K562 (cell line): ENCODE results near the gene COL20A1. TPM values are rescaled to one million over a fixed set of nuclear protein-coding genes. Genes with fewer than 3 reads are reported as not detected.

Experiments used
- C11orf30 ChIP-seq: fragments of 450-650 bp; IDR thresholded peaks from 2 replicates; pipeline ENCODE4 v1.6.1; 2016; ENCODE audit warnings: low read depth, mild to moderate bottlenecking
- CBX2 ChIP-seq: fragments of 200-600 bp; sonication (generic); IDR thresholded peaks from one replicate; pipeline ENCODE4 v1.6.1; 2012; ENCODE audit warnings: mild to moderate bottlenecking, low read length, inconsistent platforms; ENCODE audit not compliant: insufficient read depth, poor library complexity, severe bottlenecking
- DPF2 ChIP-seq: fragments of 450-650 bp; IDR thresholded peaks from 2 replicates; pipeline ENCODE4 v1.6.1; 2016
- NONO ChIP-seq, 2 experiments: fragments of 200-400 bp in 1 of 2; fragments of 450-650 bp in 1 of 2; formaldehyde crosslinking in 1 of 2; IDR thresholded peaks; 2 replicates each; pipeline ENCODE4 v1.6.1; 2017; ENCODE audit warnings: low read depth in 2 of 2, mild to moderate bottlenecking in 2 of 2, moderate library complexity in 2 of 2, low read length in 1 of 2
- TFAM ChIP-seq: fragments of 250-450 bp; sonication (Bioruptor Pico); conservative IDR thresholded peaks from 2 replicates; pipeline ENCODE4 v1.5.0; 2021; ENCODE audit warnings: mild to moderate bottlenecking, moderate library complexity
- ZNF444 ChIP-seq: fragments of 250-450 bp; sonication (Bioruptor Pico); IDR thresholded peaks from 2 replicates; pipeline ENCODE4 v1.4.0; 2020; ENCODE audit warnings: mild to moderate bottlenecking, moderate library complexity
- microRNA-seq: library from miRNA; unstranded; fragments of <30 nt; microRNA quantifications from one replicate; pipeline ENCODE4, GENCODE V29; 2018; ENCODE audit warnings: borderline microRNAs expressed
- polyA plus RNA-seq, 8 experiments: library from polyadenylated mRNA; depleted of rRNA in 4 of 8; stranded (reverse) in 5 of 8; unstranded in 3 of 8; fragments of >200 nt; fragmentation: Nextera tagmentation in 2 of 8; fragmentation: Illumina TruSeq in 1 of 8; extraction: Ambion mirVana in 2 of 8; extraction: Trizol in 1 of 8; gene quantifications; 2 replicates each; pipeline versions ENCODE4 v1.2.1 to v1.2.3, GENCODE V29; 2011 to 2014; ENCODE audit warnings: inconsistent platforms in 1 of 8, missing spikeins in 1 of 8
- small RNA-seq: library from RNA; depleted of rRNA; stranded (forward); fragments of <200 nt; gene quantifications from one replicate; pipeline ENCODE3, GENCODE V24; 2014
- total RNA-seq, 7 experiments: library from RNA; depleted of rRNA in 6 of 7; stranded (reverse); fragments of >200 nt in 6 of 7; fragmentation: Illumina TruSeq in 2 of 7; extraction: Trizol in 2 of 7; gene quantifications; 2 replicates each; pipeline versions ENCODE4 v1.2.1 to v1.2.3, GENCODE V29; 2011 to 2021; ENCODE audit warnings: low replicate concordance in 1 of 7
- TF ChIP-seq, protein P1 (sequence below): fragments of 450-650 bp; IDR thresholded peaks from 2 replicates; pipeline ENCODE4 v1.7.0; 2016; ENCODE audit warnings: borderline replicate concordance
- TF ChIP-seq, protein P2 (sequence below): fragments of 200-400 bp; formaldehyde crosslinking; IDR thresholded peaks from 2 replicates; pipeline ENCODE4 v1.6.1; 2017; ENCODE audit warnings: mild to moderate bottlenecking, low read depth, low read length, moderate library complexity

COL20A1 gene
- total and polyA plus RNA-seq, 9 of the 15 experiments (the other 6 are each of a cell fraction or from before 2014, with no cell fraction given): not detected

DNA sequence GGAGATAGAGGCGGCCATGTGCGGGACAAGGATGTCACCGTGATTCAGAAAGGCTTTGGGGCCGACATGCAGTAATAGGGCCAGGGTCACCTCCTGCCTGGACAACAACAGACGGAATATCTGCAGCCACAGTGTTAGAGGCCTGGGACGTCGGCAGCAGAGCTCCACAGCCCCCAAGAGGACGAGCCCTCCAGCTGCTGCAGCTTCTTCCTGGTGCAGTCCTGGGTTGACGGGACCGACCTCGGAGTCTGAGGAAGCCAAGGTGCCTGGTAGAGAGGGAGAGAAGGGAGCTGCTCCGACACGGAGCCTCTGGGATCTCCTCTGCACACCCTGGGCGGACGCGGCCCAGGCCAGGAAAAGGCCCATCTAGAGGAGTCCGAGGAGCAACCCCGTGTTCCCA, 91.3 kb downstream of the COL20A1 start (continued):
- TF ChIP-seq C11orf30: no peak
- TF ChIP-seq, protein P1, sequence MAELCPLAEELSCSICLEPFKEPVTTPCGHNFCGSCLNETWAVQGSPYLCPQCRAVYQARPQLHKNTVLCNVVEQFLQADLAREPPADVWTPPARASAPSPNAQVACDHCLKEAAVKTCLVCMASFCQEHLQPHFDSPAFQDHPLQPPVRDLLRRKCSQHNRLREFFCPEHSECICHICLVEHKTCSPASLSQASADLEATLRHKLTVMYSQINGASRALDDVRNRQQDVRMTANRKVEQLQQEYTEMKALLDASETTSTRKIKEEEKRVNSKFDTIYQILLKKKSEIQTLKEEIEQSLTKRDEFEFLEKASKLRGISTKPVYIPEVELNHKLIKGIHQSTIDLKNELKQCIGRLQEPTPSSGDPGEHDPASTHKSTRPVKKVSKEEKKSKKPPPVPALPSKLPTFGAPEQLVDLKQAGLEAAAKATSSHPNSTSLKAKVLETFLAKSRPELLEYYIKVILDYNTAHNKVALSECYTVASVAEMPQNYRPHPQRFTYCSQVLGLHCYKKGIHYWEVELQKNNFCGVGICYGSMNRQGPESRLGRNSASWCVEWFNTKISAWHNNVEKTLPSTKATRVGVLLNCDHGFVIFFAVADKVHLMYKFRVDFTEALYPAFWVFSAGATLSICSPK: no peak
- no peak for TF ChIP-seq ZNF444 (CRISPR knock-in tag)
- no peak for TF ChIP-seq CBX2
- no peak for TF ChIP-seq DPF2
- TF ChIP-seq, protein P2, sequence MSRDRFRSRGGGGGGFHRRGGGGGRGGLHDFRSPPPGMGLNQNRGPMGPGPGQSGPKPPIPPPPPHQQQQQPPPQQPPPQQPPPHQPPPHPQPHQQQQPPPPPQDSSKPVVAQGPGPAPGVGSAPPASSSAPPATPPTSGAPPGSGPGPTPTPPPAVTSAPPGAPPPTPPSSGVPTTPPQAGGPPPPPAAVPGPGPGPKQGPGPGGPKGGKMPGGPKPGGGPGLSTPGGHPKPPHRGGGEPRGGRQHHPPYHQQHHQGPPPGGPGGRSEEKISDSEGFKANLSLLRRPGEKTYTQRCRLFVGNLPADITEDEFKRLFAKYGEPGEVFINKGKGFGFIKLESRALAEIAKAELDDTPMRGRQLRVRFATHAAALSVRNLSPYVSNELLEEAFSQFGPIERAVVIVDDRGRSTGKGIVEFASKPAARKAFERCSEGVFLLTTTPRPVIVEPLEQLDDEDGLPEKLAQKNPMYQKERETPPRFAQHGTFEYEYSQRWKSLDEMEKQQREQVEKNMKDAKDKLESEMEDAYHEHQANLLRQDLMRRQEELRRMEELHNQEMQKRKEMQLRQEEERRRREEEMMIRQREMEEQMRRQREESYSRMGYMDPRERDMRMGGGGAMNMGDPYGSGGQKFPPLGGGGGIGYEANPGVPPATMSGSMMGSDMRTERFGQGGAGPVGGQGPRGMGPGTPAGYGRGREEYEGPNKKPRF: no peak
- no peak for TF ChIP-seq TFAM
- no peak for TF ChIP-seq NONO (IDR thresholded peaks at IDR 0.05; ENCODE audit: low read depth in 2 of 2, low read length in 1 of 2)

Small RNA genes within 50 kb of the gene (microRNA-seq; reads per million reads assigned to microRNA genes)
- 3.1 reads per million, percentile 36 among the genes with 10 or more reads in this experiment for gene MIR4326

Small RNA genes within 50 kb of the gene (small RNA-seq; reads per million reads assigned to genes)
- gene MIR4326: 8.3 reads per million, percentile 95 among the genes with 10 or more reads in this experiment
- gene RNU6-994P: not detected

Other genes starting within 250 kb of the COL20A1 start
Only the 7 nearest of the 9 such genes appear.
- 20.8 and 26.6 TPM in 2 replicates for gene YTHDF1, start 77.1 kb upstream of the COL20A1 start, total RNA-seq (2014; rRNA removed)
- 18.0 and 19.0 TPM in 2 replicates for gene YTHDF1, start 77.1 kb upstream of the COL20A1 start, total RNA-seq (2014; rRNA removed; fragmentation: Illumina TruSeq; extraction: Trizol)
- 26.5 and 27.8 TPM in 2 replicates for gene YTHDF1, start 77.1 kb upstream of the COL20A1 start, total RNA-seq (2015; rRNA removed; fragmentation: Illumina TruSeq; extraction: Trizol)
- 41.8 and 42.4 TPM in 2 replicates for gene YTHDF1, start 77.1 kb upstream of the COL20A1 start, total RNA-seq (2021)
- gene YTHDF1, start 77.1 kb upstream of the COL20A1 start, polyA plus RNA-seq (2011; rRNA removed): 20.5 and 27.9 TPM in 2 replicates
- 29.3 and 31.6 TPM in 2 replicates for gene YTHDF1, start 77.1 kb upstream of the COL20A1 start, polyA plus RNA-seq (2014; fragmentation: Illumina TruSeq; extraction: Trizol)
- 10 to 100 TPM; 10.1 to 11.1 TPM for gene YTHDF1, start 77.1 kb upstream of the COL20A1 start, polyA plus RNA-seq (2014; fragmentation: Nextera tagmentation; extraction: Ambion mirVana)
- gene YTHDF1, start 77.1 kb upstream of the COL20A1 start, polyA plus RNA-seq (2014; rRNA removed): 28.6 and 33.2 TPM in 2 replicates
- not detected in 2 replicates for gene BIRC7, start 57.3 kb upstream of the COL20A1 start, total RNA-seq (2014; rRNA removed)
- not detected in 2 replicates for gene BIRC7, start 57.3 kb upstream of the COL20A1 start, total RNA-seq (2014; rRNA removed; fragmentation: Illumina TruSeq; extraction: Trizol)
- gene BIRC7, start 57.3 kb upstream of the COL20A1 start, total RNA-seq (2015; rRNA removed; fragmentation: Illumina TruSeq; extraction: Trizol): 0.14 TPM in 1 of 2 replicates, not detected in the other
- gene BIRC7, start 57.3 kb upstream of the COL20A1 start, total RNA-seq (2021): 0.18 and 0.27 TPM in 2 replicates
- gene BIRC7, start 57.3 kb upstream of the COL20A1 start, polyA plus RNA-seq (2011; rRNA removed): 0.14 and 0.24 TPM in 2 replicates
- not detected in 2 replicates for gene BIRC7, start 57.3 kb upstream of the COL20A1 start, polyA plus RNA-seq (2014; fragmentation: Illumina TruSeq; extraction: Trizol)
- gene BIRC7, start 57.3 kb upstream of the COL20A1 start, polyA plus RNA-seq (2014; fragmentation: Nextera tagmentation; extraction: Ambion mirVana): not detected
- 0.16 and 0.19 TPM in 2 replicates for gene BIRC7, start 57.3 kb upstream of the COL20A1 start, polyA plus RNA-seq (2014; rRNA removed)
- gene NKAIN4, start 38.7 kb upstream of the COL20A1 start, total RNA-seq (2014; rRNA removed): not detected in 2 replicates
- gene NKAIN4, start 38.7 kb upstream of the COL20A1 start, total RNA-seq (2014; rRNA removed; fragmentation: Illumina TruSeq; extraction: Trizol): not detected in 2 replicates
- not detected in 2 replicates for gene NKAIN4, start 38.7 kb upstream of the COL20A1 start, total RNA-seq (2015; rRNA removed; fragmentation: Illumina TruSeq; extraction: Trizol)
- gene NKAIN4, start 38.7 kb upstream of the COL20A1 start, total RNA-seq (2021): not detected in 2 replicates
- gene NKAIN4, start 38.7 kb upstream of the COL20A1 start, polyA plus RNA-seq (2011; rRNA removed): not detected in 2 replicates
- not detected in 2 replicates for gene NKAIN4, start 38.7 kb upstream of the COL20A1 start, polyA plus RNA-seq (2014; fragmentation: Illumina TruSeq; extraction: Trizol)
- gene NKAIN4, start 38.7 kb upstream of the COL20A1 start, polyA plus RNA-seq (2014; fragmentation: Nextera tagmentation; extraction: Ambion mirVana): not detected
- gene NKAIN4, start 38.7 kb upstream of the COL20A1 start, polyA plus RNA-seq (2014; rRNA removed): not detected in 2 replicates
- 42.4 and 44.3 TPM in 2 replicates for gene ARFGAP1, start 20.4 kb upstream of the COL20A1 start, total RNA-seq (2014; rRNA removed)
- 15.7 and 17.6 TPM in 2 replicates for gene ARFGAP1, start 20.4 kb upstream of the COL20A1 start, total RNA-seq (2014; rRNA removed; fragmentation: Illumina TruSeq; extraction: Trizol)
- gene ARFGAP1, start 20.4 kb upstream of the COL20A1 start, total RNA-seq (2015; rRNA removed; fragmentation: Illumina TruSeq; extraction: Trizol): 33.5 and 33.9 TPM in 2 replicates
- 85.3 and 102 TPM in 2 replicates for gene ARFGAP1, start 20.4 kb upstream of the COL20A1 start, total RNA-seq (2021)
- 39.1 and 89.8 TPM in 2 replicates for gene ARFGAP1, start 20.4 kb upstream of the COL20A1 start, polyA plus RNA-seq (2011; rRNA removed)
- gene ARFGAP1, start 20.4 kb upstream of the COL20A1 start, polyA plus RNA-seq (2014; fragmentation: Illumina TruSeq; extraction: Trizol): 24.9 and 45.2 TPM in 2 replicates
- gene ARFGAP1, start 20.4 kb upstream of the COL20A1 start, polyA plus RNA-seq (2014; fragmentation: Nextera tagmentation; extraction: Ambion mirVana): under 1 TPM; 0.53 to 0.95 TPM
- 54.4 and 73.2 TPM in 2 replicates for gene ARFGAP1, start 20.4 kb upstream of the COL20A1 start, polyA plus RNA-seq (2014; rRNA removed)
- gene CHRNA4, start 68.2 kb downstream of the COL20A1 start, total RNA-seq (2014; rRNA removed): not detected in 2 replicates
- gene CHRNA4, start 68.2 kb downstream of the COL20A1 start, total RNA-seq (2014; rRNA removed; fragmentation: Illumina TruSeq; extraction: Trizol): not detected in 2 replicates
- not detected in 2 replicates for gene CHRNA4, start 68.2 kb downstream of the COL20A1 start, total RNA-seq (2015; rRNA removed; fragmentation: Illumina TruSeq; extraction: Trizol)
- gene CHRNA4, start 68.2 kb downstream of the COL20A1 start, total RNA-seq (2021): 0.02 TPM in 1 of 2 replicates, not detected in the other
- gene CHRNA4, start 68.2 kb downstream of the COL20A1 start, polyA plus RNA-seq (2011; rRNA removed): not detected in 2 replicates
- not detected in 2 replicates for gene CHRNA4, start 68.2 kb downstream of the COL20A1 start, polyA plus RNA-seq (2014; fragmentation: Illumina TruSeq; extraction: Trizol)
- gene CHRNA4, start 68.2 kb downstream of the COL20A1 start, polyA plus RNA-seq (2014; fragmentation: Nextera tagmentation; extraction: Ambion mirVana): not detected
- gene CHRNA4, start 68.2 kb downstream of the COL20A1 start, polyA plus RNA-seq (2014; rRNA removed): not detected in 2 replicates
- gene KCNQ2, start 179.5 kb downstream of the COL20A1 start, total RNA-seq (2014; rRNA removed): not detected in 2 replicates
- gene KCNQ2, start 179.5 kb downstream of the COL20A1 start, total RNA-seq (2014; rRNA removed; fragmentation: Illumina TruSeq; extraction: Trizol): not detected in 2 replicates
- gene KCNQ2, start 179.5 kb downstream of the COL20A1 start, total RNA-seq (2015; rRNA removed; fragmentation: Illumina TruSeq; extraction: Trizol): not detected in 2 replicates
- gene KCNQ2, start 179.5 kb downstream of the COL20A1 start, total RNA-seq (2021): 0.13 and 0.40 TPM in 2 replicates
- gene KCNQ2, start 179.5 kb downstream of the COL20A1 start, polyA plus RNA-seq (2011; rRNA removed): 0.08 TPM in 1 of 2 replicates, not detected in the other
- not detected in 2 replicates for gene KCNQ2, start 179.5 kb downstream of the COL20A1 start, polyA plus RNA-seq (2014; fragmentation: Illumina TruSeq; extraction: Trizol)
- gene KCNQ2, start 179.5 kb downstream of the COL20A1 start, polyA plus RNA-seq (2014; fragmentation: Nextera tagmentation; extraction: Ambion mirVana): not detected
- gene KCNQ2, start 179.5 kb downstream of the COL20A1 start, polyA plus RNA-seq (2014; rRNA removed): 0.16 TPM in 1 of 2 replicates, not detected in the other
- 20.9 and 24.8 TPM in 2 replicates for gene EEF1A2, start 205.9 kb downstream of the COL20A1 start, total RNA-seq (2014; rRNA removed)
- 8.7 and 11.5 TPM in 2 replicates for gene EEF1A2, start 205.9 kb downstream of the COL20A1 start, total RNA-seq (2014; rRNA removed; fragmentation: Illumina TruSeq; extraction: Trizol)
- 7.7 and 8.7 TPM in 2 replicates for gene EEF1A2, start 205.9 kb downstream of the COL20A1 start, total RNA-seq (2015; rRNA removed; fragmentation: Illumina TruSeq; extraction: Trizol)
- 29.0 and 29.6 TPM in 2 replicates for gene EEF1A2, start 205.9 kb downstream of the COL20A1 start, total RNA-seq (2021)
- gene EEF1A2, start 205.9 kb downstream of the COL20A1 start, polyA plus RNA-seq (2011; rRNA removed): 9.6 and 11.8 TPM in 2 replicates
- 27.2 and 29.6 TPM in 2 replicates for gene EEF1A2, start 205.9 kb downstream of the COL20A1 start, polyA plus RNA-seq (2014; fragmentation: Illumina TruSeq; extraction: Trizol)
- under 1 TPM; 0.04 to 0.58 TPM for gene EEF1A2, start 205.9 kb downstream of the COL20A1 start, polyA plus RNA-seq (2014; fragmentation: Nextera tagmentation; extraction: Ambion mirVana)
- 10.9 and 11.4 TPM in 2 replicates for gene EEF1A2, start 205.9 kb downstream of the COL20A1 start, polyA plus RNA-seq (2014; rRNA removed)